Head of caudate nucleus (tissue), 42 donors: ENCODE measurements around the gene EDEM1.

ENCODE experiments used
- DNase-seq, 42 donors: peaks; one replicate each; pipeline versions ENCODE4 v3.0.0 to v3.0.0-alpha.2; 2020 to 2021; ENCODE audit warnings: mixed read lengths in 7 of 42
- intact Hi-C: fragments of 100-400 bp; cut with DNase I; formaldehyde crosslinking; loops from one replicate; pipeline ENCODE4 v1.15.0; 2022

The EDEM1 gene

DNA sequence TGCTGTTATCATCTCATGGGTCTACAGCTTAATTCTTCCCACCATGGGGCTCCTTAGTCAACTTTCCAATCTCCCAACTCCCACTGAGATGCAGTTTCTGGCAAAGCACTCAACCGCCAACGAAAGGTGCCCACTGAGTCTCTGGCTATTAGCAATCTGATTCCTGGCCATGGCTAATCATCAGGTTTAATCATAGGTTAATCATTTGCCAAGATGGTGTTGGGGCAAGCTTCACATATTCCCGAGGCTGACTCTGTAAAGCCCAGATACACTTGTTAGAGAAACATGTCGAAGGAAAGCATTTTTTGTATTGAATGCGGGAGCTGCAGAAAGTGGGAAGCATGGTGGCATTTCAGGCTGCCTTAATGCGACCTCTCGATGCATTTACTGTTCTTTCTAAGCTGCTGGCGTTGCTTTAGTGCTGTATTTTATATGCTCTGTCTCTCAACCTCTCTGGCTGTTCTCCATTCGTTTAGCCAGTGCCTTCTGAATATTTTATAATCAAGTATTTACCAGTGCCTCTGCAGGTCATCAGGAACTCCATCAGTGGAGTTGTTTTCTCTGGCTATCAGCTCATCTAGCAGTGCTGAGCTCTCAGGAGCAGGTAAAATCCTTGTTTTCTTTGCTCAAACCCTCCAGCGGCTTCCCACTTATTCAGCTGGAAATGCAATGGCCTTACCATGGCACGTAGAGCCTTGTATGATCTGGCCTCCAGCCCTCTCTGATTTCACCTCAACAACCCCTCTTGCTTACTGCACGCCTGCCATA lies 67.0 kb downstream of the EDEM1 start:
- intact Hi-C loops = no loop called here
- DNase-seq = no peak

- DNase-seq = no peak
- intact Hi-C loops = no loop called here
Measured at GRCh38 chr3:5255404-5256344, 68.2 kb downstream of the EDEM1 start.

DNA sequence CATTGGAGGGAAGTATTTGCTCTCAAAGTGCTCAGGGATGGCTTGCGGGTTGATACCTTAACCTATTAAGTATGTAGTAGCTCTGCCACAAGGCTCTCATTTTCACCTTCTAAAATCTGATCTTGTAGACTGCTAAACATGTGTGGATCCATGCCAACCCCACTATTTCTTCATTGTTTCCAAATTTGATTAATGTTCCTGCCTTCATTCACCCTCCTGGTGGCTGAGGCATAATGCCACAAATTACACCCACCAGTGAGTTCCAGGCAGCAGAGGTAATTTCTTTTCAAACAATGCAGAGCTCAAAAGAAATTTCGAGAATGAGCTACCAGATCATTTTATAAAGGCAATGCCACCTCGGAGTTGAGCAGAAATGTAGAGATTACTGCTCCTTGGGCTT lies 71.0 kb downstream of the EDEM1 start:
- DNase-seq = peak in 7 of 42 donors; percentile 8 to 43 (median 25)

DNA sequence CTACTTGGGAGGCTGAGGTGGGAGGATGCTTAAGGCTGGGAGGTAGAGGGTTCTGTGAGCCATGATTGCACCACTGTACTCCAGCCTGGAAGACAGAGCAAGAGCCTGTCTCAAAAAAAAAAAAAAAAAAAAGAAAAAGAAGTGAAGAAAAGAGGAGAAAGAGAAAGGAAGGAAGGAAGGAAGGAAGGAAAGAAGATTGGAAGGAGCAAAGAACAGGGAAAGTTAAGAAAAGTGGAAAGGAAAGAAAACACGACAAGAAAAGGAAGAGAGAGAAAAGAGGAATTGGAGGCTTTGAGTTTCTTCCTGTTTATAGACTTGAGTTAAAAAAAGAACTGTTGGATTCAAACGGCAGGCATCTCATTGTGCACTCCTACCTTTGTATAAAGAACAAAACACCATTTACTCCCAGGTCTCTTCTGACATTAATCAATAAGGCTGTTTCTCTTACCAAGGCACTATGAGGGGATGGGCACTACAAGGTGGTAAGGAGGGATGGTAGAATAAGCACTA lies 73.5 kb downstream of the EDEM1 start:
- intact Hi-C loops = no loop called here
- DNase-seq = no peak

More for the DNA sequence above, 71.0 kb downstream of the EDEM1 start:
- intact Hi-C loops = no loop called here

DNA sequence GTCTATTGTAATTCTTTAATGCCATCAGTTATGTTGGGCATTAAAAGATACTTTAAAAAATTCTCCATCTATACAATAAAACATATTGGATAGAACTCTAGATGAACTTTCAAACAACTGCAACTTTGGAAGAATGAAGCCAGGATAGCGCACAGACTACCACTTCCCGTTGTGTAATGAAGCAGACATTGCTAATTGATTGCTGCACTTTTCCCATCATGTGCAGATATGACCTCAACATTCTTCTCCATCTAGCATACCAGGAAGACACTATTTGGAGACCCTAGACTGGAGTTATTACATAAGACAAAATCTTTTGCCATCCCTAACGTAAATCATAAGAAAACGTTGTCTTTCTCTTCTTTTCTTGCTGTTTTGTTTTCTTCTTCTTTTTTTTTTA lies 75.0 kb downstream of the EDEM1 start:
- intact Hi-C loops = no loop called here
- DNase-seq = no peak

GRCh38 chr3:5264093-5264600 lies 76.6 kb downstream of the EDEM1 start:
- intact Hi-C loops = no loop called here
- no peak for DNase-seq

DNA sequence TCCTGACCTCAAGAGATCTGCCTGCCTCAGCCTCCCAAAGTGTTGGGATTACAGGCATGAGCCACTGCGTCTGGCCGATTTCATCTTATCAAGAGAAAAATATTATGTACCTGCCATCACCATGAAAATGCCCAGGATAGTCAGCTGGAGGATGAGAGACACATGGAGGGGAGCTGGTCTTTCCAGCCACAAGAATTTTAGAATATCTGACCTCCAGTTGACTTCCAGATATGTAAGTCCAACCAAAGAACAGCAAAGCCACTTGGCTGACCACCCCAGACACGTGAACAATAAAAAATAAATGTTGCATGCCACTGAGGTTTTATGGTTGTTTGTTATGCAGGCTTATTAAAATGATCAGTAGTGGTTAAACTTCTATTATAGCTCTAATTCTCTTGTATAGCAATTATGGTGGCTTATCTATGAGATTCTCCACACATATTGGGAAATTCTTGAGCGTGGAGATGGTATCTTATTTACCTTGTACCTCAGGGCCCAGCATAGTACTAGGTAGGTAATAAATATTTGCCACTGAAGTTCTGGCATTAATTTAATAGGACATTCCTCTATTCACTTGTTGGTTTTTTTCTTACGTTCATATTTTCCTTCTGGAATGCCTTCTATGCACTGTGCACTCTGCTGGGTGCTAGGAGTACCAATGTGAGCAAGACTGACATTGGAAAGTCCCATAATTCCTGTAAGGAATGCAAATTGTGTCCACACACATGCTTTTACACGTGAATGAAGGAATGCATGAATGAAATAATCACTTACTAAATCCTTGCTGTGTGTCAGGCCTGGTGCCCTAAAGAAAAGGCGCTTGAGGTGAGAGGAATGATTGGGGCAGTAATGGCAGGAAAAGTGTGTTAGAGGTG lies 77.6 kb downstream of the EDEM1 start:
- intact Hi-C loops = no loop called here
- no peak for DNase-seq

DNA sequence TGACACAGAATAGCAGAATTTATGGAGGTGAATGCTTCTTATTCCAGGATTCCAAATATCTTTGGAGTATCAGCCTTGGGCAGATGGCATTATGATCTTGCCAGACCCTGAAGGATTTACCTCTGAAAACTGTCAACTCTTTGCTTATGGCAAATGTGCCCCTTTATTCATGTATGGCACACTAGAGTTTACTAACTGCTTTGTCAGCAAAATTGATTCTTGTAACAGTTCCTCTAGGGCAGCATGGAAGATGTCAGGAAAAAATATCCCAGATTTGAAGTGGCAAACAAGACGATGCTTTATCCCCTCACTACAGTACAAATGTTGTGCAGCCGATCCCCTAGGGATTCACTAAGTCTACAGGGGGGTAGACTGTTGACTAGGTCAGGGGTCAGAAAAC lies 79.7 kb downstream of the EDEM1 start:
- no peak for DNase-seq
- intact Hi-C loops = no loop called here

DNA sequence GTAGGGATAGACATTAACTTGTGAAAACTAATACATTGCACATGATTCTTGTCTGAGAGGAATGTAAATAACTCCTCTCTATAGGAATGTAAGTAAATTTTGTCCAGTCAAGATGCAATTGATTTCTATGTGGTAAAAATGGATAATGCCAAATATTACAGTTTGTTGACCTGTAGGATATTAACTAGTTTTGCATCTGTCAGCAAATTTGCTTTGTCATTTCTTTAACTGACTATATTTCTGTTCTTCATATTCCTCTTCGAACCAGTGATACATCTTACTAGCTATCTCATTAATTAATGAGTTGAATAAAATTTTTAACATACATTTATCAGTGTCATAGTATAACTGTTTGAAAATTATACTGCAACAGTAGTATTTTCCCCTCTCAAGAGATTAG lies 80.4 kb downstream of the EDEM1 start:
- intact Hi-C loops = no loop called here
- DNase-seq = no peak
